RWPE2 (cell line): ENCODE measurements around the gene CD200R1.

Source experiments
- ATAC-seq: fragments of 200-7000 bp; cut with Tn5 transposase; 3 replicates; pipeline ENCODE4 v1.9.1; 2021; ENCODE audit warnings: low read depth
- DNase-seq: peaks from one replicate; pipeline ENCODE4 v3.0.0-alpha.2; 2020; ENCODE audit warnings: low spot score
- H3K27ac ChIP-seq: fragments of 450-650 bp; 2 replicates; pipeline ENCODE4 v1.5.1; 2017; ENCODE audit warnings: mild to moderate bottlenecking; ENCODE audit not compliant: poor library complexity, severe bottlenecking
- H3K27me3 ChIP-seq: fragments of 250-450 bp; sonication (Bioruptor Pico); 2 replicates; pipeline ENCODE4 v1.5.1; 2021; ENCODE audit warnings: mild to moderate bottlenecking, moderate library complexity; ENCODE audit not compliant: insufficient read depth, poor library complexity, severe bottlenecking
- H3K36me3 ChIP-seq: fragments of 250-450 bp; sonication (Bioruptor Pico); 2 replicates; pipeline ENCODE4 v1.5.1; 2020; ENCODE audit warnings: low read depth, mild to moderate bottlenecking, moderate library complexity
- H3K4me1 ChIP-seq: fragments of 250-450 bp; sonication (Bioruptor Pico); 2 replicates; pipeline ENCODE4 v1.5.1; 2021; ENCODE audit warnings: mild to moderate bottlenecking, moderate library complexity; ENCODE audit not compliant: insufficient read depth, poor library complexity, severe bottlenecking
- H3K4me3 ChIP-seq: fragments of 250-450 bp; sonication (Bioruptor Pico); 2 replicates; pipeline ENCODE4 v1.5.1; 2021; ENCODE audit warnings: mild to moderate bottlenecking, moderate library complexity; ENCODE audit not compliant: severe bottlenecking
- H3K9me3 ChIP-seq: fragments of 250-450 bp; sonication (Bioruptor Pico); 2 replicates; pipeline ENCODE4 v1.5.1; 2021; ENCODE audit warnings: mild to moderate bottlenecking, moderate library complexity; ENCODE audit not compliant: severe bottlenecking
- TF ChIP-seq, protein P1 (sequence below): fragments of 450-650 bp; IDR thresholded peaks from one replicate; pipeline ENCODE4 v1.5.1; 2017; ENCODE audit warnings: mild to moderate bottlenecking, moderate library complexity; ENCODE audit not compliant: poor library complexity, severe bottlenecking

Gene CD200R1

DNA sequence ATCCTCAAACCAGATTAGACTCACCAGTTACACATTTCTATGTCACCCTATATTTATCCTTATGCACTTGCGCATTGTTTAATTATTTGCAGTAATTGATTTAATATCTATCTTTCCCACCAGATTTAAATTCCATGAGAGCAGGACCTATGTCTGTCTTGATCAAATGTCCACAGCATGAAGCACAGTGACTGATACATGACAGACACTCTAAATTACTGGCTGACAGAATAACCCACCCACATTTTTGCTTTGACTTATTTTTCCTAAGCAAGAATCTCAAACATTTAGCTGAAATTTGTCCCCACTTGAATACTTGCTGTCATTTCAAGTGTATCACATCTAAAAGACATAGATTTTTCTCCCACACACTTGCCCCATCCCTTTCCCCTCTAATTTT is 7.5 kb downstream of the CD200R1 start:
- no peak overlapping the region for H3K4me3 ChIP-seq
- TF ChIP-seq, protein P1, sequence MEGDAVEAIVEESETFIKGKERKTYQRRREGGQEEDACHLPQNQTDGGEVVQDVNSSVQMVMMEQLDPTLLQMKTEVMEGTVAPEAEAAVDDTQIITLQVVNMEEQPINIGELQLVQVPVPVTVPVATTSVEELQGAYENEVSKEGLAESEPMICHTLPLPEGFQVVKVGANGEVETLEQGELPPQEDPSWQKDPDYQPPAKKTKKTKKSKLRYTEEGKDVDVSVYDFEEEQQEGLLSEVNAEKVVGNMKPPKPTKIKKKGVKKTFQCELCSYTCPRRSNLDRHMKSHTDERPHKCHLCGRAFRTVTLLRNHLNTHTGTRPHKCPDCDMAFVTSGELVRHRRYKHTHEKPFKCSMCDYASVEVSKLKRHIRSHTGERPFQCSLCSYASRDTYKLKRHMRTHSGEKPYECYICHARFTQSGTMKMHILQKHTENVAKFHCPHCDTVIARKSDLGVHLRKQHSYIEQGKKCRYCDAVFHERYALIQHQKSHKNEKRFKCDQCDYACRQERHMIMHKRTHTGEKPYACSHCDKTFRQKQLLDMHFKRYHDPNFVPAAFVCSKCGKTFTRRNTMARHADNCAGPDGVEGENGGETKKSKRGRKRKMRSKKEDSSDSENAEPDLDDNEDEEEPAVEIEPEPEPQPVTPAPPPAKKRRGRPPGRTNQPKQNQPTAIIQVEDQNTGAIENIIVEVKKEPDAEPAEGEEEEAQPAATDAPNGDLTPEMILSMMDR = no peak
- ATAC-seq = no peak
- DNase-seq = no peak
- H3K9me3 ChIP-seq = no peaks in the 10 kb centered on the region
- no peak overlapping the region for H3K27ac ChIP-seq
- H3K36me3 ChIP-seq = no peaks in the 10 kb centered on the region
- H3K27me3 ChIP-seq = no peaks in the 10 kb centered on the region
- H3K4me1 ChIP-seq = no peaks in the 10 kb centered on the region

DNA sequence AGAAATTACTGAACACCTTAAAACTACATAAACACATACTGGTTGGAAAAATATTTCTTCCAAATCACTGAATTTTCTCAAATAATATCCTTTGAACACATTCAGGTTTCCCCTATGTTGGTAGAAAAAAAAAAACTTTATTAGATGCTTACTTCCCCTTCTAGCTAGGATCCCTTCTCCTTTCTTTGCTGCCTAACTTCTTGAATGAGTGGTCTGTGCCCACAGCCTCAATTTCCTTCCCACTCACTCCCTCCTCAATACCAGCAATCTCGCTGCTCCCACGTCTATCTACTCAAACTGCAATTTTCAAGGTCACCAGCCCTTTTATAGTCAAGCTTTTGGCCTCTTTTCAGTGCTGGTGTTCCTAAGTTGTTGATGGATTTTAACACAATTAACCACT is 8.3 kb downstream of the CD200R1 start:
- DNase-seq (no peak), ATAC-seq (no peak)
- H3K4me1 ChIP-seq = no peaks in the 10 kb centered on the region
- no peaks in the 10 kb centered on the region for H3K9me3 ChIP-seq
- TF ChIP-seq, protein P1 = no peak
- no peak overlapping the region for H3K27ac ChIP-seq
- no peaks in the 10 kb centered on the region for H3K36me3 ChIP-seq
- no peak overlapping the region for H3K4me3 ChIP-seq
- no peaks in the 10 kb centered on the region for H3K27me3 ChIP-seq

DNA sequence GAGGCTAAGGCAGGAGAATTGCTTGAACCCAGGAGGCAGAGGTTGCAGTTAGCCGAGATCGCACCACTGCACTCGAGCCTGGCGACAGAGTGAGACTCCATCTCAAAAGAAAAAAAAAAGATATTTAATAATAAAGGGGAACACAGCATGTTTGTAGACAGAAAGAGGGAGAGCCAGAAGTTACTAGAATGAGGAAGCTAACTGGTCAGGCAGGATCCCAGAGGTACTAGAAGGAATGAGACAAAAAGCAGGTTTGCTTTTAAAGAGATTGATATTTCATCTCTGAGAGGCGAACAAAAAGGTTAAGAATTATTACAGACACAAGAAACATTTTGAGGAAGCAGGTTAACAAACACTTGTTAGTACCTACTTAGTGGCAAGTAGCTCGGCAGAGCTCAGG is 9.2 kb downstream of the CD200R1 start:
- H3K4me1 ChIP-seq = no peaks in the 10 kb centered on the region
- ATAC-seq (no peak), DNase-seq (no peak)
- TF ChIP-seq, protein P1 = no peak
- H3K27ac ChIP-seq = no peak overlapping the region
- H3K27me3 ChIP-seq = no peaks in the 10 kb centered on the region
- no peak overlapping the region for H3K4me3 ChIP-seq
- H3K36me3 ChIP-seq = no peaks in the 10 kb centered on the region
- no peaks in the 10 kb centered on the region for H3K9me3 ChIP-seq

DNA sequence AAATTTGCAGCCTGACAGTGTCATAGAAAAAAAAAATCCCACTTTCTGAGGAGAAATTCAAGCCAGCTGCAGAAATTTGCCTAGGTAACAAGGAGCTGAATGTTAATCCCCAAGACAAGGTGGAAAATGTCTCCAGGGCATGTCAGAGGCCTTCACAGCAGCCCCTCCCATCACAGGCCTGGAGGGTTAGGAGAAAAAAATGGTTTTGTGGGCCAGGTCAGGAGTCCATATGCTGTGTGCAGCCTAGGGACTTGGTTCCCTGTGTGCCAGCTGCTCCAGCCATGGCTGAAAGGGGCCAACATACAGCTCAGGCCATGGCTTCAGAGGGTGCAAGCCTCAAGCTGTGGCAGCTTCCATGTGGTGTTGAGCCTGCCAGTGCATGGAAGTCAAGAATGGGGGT is 11.2 kb downstream of the CD200R1 start:
- ATAC-seq = no peak

DNA sequence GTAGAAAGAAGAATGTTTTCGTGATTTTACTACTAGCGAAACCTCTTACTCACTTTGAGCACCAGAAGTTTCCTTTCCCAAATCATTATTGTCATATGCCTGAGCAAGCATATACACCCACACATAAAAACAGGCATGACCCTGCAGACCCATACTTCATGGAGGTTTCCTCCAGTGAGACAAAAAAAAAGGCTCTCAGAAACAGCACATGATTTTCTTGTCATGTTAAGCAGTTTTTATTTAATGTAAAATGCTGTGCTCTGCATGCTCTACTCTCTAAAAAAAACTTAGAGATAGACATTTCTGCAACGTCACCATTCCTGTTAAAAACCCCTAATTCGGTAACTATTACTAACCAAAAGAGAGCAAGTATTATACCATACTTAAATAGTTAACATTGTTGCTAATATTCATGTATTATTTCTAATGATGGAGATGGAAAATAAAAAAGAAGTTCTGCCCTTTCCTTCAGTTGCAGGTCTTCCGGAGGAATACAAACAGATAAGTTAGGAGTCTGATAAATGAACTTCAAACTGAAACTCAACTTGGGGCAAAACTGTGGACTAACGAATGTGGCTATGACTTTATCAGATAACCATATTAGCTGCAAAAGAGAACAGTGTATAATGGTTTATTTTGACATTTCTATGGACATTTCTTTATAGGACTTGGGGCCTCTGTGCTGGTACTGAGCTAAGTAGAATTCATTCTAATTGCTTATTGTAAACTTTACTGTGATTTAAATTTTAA is 15.9 kb downstream of the CD200R1 start:
- no peak overlapping the region for H3K4me3 ChIP-seq
- ATAC-seq (no peak), DNase-seq (no peak)
- H3K27ac ChIP-seq = no peak overlapping the region
- no peaks in the 10 kb centered on the region for H3K9me3 ChIP-seq
- no peaks in the 10 kb centered on the region for H3K36me3 ChIP-seq
- TF ChIP-seq, protein P1 = no peak
- H3K4me1 ChIP-seq = no peaks in the 10 kb centered on the region
- peaks cover 8% of the 10 kb centered on the region for H3K27me3 ChIP-seq

More for the DNA sequence above, 11.2 kb downstream of the CD200R1 start:
- Histone ChIP-seq H3K27ac (no peak overlapping the region), H3K4me1 (no peaks in the 10 kb centered on the region), H3K36me3 (no peaks in the 10 kb centered on the region), H3K4me3 (no peak overlapping the region), H3K9me3 (no peaks in the 10 kb centered on the region), H3K27me3 (peaks cover 6% of the 10 kb centered on the region)
- TF ChIP-seq, protein P1 = no peak
- DNase-seq = no peak
